Measurements from ENCODE around the gene ITGB2. TPM values are rescaled to one million over a fixed set of nuclear protein-coding genes. Genes with fewer than 3 reads are reported as not detected.

ITGB2 gene
- total RNA-seq, 2 donors from 2014 or later = 16.7 to 63.6 TPM

DNA sequence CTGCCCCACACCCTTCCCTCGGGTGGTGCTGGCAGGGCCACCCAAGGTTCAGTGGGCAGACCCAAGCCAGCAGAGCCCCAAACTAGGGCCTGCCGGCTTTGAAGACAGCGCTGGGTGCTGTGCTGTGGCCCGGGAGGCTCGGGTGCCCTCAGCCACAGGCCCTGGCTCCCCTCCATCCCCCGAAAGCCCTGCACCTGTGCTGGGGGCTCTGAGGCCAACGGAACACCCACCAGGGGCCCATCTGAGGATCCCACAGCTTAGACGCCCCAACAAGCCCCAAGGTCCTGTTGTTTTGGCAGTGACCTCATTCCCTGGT is 8.6 kb downstream of the ITGB2 start:
- TF ChIP-seq, protein P1, sequence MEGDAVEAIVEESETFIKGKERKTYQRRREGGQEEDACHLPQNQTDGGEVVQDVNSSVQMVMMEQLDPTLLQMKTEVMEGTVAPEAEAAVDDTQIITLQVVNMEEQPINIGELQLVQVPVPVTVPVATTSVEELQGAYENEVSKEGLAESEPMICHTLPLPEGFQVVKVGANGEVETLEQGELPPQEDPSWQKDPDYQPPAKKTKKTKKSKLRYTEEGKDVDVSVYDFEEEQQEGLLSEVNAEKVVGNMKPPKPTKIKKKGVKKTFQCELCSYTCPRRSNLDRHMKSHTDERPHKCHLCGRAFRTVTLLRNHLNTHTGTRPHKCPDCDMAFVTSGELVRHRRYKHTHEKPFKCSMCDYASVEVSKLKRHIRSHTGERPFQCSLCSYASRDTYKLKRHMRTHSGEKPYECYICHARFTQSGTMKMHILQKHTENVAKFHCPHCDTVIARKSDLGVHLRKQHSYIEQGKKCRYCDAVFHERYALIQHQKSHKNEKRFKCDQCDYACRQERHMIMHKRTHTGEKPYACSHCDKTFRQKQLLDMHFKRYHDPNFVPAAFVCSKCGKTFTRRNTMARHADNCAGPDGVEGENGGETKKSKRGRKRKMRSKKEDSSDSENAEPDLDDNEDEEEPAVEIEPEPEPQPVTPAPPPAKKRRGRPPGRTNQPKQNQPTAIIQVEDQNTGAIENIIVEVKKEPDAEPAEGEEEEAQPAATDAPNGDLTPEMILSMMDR (IDR thresholded peaks at IDR 0.05) = no peak
- Histone ChIP-seq H3K27me3 (no peaks in the 10 kb centered on the region), H3K27ac (peak overlapping the region in 1 of 2 donors; percentile 10), H3K9me3 (no peaks in the 10 kb centered on the region), H3K4me1 (peaks cover 0 to 8% of the 10 kb centered on the region in 2 donors), H3K4me3 (no peak overlapping the region), H3K36me3 (no peaks in the 10 kb centered on the region)
- DNase-seq (ENCODE audit: low spot score) = no peak

- Histone ChIP-seq H3K4me3 (no peak overlapping the region), H3K36me3 (no peaks in the 10 kb centered on the region), H3K27me3 (no peaks in the 10 kb centered on the region), H3K9me3 (no peaks in the 10 kb centered on the region), H3K27ac (peak overlapping the region in 1 of 2 donors; percentile 10), H3K4me1 (peaks cover 0 to 8% of the 10 kb centered on the region in 2 donors)
- TF ChIP-seq, protein P1 (IDR thresholded peaks at IDR 0.05) = peak in 1 of 2 donors; percentile 36
- peak; percentile 70 for DNase-seq (ENCODE audit: low spot score)
Measured at GRCh38 chr21:44911384-44912157, 9.1 kb downstream of the ITGB2 start.

DNA sequence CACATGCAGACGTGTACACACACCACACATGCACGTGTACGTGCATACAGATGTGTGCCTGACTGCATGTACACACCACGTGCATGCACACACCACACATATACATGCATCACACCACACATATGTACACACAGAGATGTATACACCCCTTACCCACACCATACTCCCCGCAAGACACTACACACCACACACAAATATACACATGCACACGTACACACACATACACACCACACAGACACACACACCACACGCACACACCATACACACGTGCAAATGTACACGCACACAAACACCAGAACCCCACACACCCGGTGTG is 9.7 kb downstream of the ITGB2 start:
- no peak for DNase-seq (ENCODE audit: low spot score)
- Histone ChIP-seq H3K4me3 (no peak overlapping the region), H3K4me1 (peaks cover 0 to 8% of the 10 kb centered on the region in 2 donors), H3K27ac (no peak overlapping the region), H3K27me3 (no peaks in the 10 kb centered on the region), H3K36me3 (no peaks in the 10 kb centered on the region), H3K9me3 (no peaks in the 10 kb centered on the region)
- TF ChIP-seq, protein P1 (IDR thresholded peaks at IDR 0.05) = no peak

GRCh38 chr21:44910229-44911067 is 10.3 kb downstream of the ITGB2 start:
- peaks cover 0 to 8% of the 10 kb centered on the region in 2 donors for H3K4me1 ChIP-seq
- no peaks in the 10 kb centered on the region for H3K27me3 ChIP-seq
- DNase-seq (ENCODE audit: low spot score) = no peak
- no peak overlapping the region for H3K4me3 ChIP-seq
- H3K27ac ChIP-seq = no peak overlapping the region
- H3K36me3 ChIP-seq = no peaks in the 10 kb centered on the region
- TF ChIP-seq, protein P1 (IDR thresholded peaks at IDR 0.05) = no peak
- no peaks in the 10 kb centered on the region for H3K9me3 ChIP-seq

- Histone ChIP-seq H3K4me1 (peaks cover 0 to 8% of the 10 kb centered on the region in 2 donors), H3K27me3 (no peaks in the 10 kb centered on the region), H3K27ac (no peak overlapping the region), H3K36me3 (no peaks in the 10 kb centered on the region), H3K4me3 (no peak overlapping the region), H3K9me3 (no peaks in the 10 kb centered on the region)
- no peak for DNase-seq (ENCODE audit: low spot score)
- TF ChIP-seq, protein P1 (IDR thresholded peaks at IDR 0.05) = no peak
Measured at GRCh38 chr21:44909719-44910118, 11.0 kb downstream of the ITGB2 start.
